ENCODE results near the gene SELENOO. TPM values are rescaled to one million over a fixed set of nuclear protein-coding genes. Genes with fewer than 3 reads are reported as not detected.

Gene SELENOO
- total RNA-seq, 1 experiment from 2014 or later = 27.0 TPM

DNA sequence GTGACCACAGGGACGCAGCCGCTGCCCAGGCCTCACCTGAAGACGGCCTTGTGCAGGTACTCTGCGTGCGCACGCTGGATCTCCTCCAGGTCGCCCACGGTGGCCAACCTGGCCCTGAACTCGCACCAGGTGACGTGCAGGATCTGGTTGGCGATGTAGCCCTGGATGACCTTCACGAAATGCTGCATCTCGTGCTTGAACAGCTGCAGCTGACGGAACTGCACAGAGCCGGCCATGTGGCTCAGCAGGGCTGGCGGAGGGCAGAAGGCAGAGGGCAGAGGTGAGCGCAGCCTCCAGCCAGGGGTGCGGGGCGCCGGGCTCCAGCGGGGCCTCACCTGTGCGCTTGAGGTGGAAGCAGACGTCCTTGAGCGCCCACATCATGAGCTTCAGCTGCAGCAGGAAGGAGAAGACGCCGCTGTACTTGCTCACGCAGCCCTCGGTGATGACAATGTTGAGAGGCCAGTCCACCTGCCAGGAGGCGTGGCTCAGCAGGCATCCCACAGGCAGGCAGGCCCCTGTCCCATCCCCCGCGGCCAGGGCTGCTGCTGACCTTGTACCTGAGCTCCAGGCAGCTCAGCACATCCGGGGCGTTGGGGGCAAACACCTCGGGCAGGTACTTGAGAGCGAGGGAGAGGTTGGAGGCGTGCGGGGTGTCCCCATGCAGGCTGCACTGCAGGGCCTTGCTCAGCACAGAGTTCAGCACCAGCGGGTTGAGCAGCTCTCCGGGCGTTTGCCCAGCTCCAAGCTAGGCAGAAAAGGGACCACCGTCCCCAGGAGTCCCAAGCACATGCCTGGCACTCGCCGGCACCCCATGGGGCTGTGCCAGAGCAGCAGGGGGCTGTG is 17.6 kb downstream of the SELENOO start (continued):
- TF ChIP-seq E2F1 (CRISPR knock-in tag; IDR thresholded peaks at IDR 0.05) (no peak), KAT7 (CRISPR knock-in tag; IDR thresholded peaks at IDR 0.05; ENCODE audit: borderline replicate concordance) (no peak), GABPB1 (CRISPR knock-in tag; IDR thresholded peaks at IDR 0.05) (no peak), NR3C1 (CRISPR knock-in tag; conservative IDR thresholded peaks at IDR 0.05; ENCODE audit: low read depth) (no peak), FOXP4 (CRISPR knock-in tag; IDR thresholded peaks at IDR 0.05) (no peak)

DNA sequence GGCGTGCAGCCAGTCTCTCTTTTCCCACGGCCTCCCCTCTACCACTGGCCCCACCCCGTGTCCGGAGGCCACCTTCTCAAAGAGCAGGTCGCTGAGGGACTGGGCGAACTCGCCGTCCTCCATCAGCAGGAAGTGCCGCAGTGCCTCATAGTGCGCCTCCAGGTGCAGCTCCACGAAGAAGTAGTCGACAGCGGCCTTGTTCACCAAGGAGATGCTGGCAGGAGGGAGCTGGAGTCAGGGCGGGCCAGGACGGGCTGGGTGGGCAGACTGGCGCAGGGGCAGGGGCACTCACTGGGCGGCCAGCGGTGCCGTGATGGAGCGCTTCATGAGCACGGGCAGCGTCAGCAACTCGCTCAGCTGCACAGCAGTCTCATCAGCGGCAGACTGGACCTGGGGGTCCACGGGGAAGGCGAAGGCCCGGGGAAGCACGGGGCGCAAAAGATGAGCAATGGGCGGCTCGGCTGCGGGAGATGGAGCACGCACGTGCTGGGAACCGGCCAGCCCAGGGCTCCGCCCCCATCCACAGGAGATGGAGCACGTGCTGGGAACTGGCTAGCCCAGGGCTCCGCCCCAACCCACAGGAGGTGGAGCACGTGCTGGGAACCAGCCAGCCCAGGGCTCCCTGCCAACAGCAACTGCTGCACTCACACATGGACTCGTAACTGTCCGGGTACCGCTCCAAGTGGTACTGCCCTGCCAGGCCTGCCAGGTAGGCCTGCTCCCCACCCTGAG is 18.4 kb downstream of the SELENOO start:
- POLR2A ChIA-PET = no interaction called here
- CTCF ChIA-PET = interaction anchor here (0.6 to 1.8 kb wide), 5 partner anchors 11 to 147 kb away, joined by 3 to 7 read pairs (median 3); partner anchors contain the start of gene HDAC10
- no peak overlapping the region for H3K4me3 Mint-ChIP-seq
- no peak overlapping the region for H3K27ac Mint-ChIP-seq
- DNase-seq (ENCODE audit: low spot score) (peak; percentile 64), ATAC-seq (peak; percentile 81)
- H3K4me1 Mint-ChIP-seq = peaks cover 5% of the 10 kb centered on the region; the same call in 1 of the 2 replicates
- no peaks in the 10 kb centered on the region for H3K27me3 Mint-ChIP-seq (ENCODE audit: low read depth)
- no peaks in the 10 kb centered on the region for H3K9me3 Mint-ChIP-seq
- peaks cover 38% of the 10 kb centered on the region for H3K36me3 Mint-ChIP-seq
- TF ChIP-seq E2F1 (CRISPR knock-in tag; IDR thresholded peaks at IDR 0.05) (peak; percentile 48; the same call in 1 of the 2 replicates), USF2 (CRISPR knock-in tag; IDR thresholded peaks at IDR 0.05) (peak; percentile 86), MAX (CRISPR knock-in tag; IDR thresholded peaks at IDR 0.05) (peak; percentile 87), SP1 (CRISPR knock-in tag; conservative IDR thresholded peaks at IDR 0.05) (peak; percentile 53; the same call in 1 of the 2 replicates), USF1 (CRISPR knock-in tag; IDR thresholded peaks at IDR 0.05) (peak; percentile 90)
- TF ChIP-seq, protein P1, sequence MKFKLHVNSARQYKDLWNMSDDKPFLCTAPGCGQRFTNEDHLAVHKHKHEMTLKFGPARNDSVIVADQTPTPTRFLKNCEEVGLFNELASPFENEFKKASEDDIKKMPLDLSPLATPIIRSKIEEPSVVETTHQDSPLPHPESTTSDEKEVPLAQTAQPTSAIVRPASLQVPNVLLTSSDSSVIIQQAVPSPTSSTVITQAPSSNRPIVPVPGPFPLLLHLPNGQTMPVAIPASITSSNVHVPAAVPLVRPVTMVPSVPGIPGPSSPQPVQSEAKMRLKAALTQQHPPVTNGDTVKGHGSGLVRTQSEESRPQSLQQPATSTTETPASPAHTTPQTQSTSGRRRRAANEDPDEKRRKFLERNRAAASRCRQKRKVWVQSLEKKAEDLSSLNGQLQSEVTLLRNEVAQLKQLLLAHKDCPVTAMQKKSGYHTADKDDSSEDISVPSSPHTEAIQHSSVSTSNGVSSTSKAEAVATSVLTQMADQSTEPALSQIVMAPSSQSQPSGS (CRISPR knock-in tag; IDR thresholded peaks at IDR 0.05; ENCODE audit: borderline replicate concordance, low read depth) = no peak

All from WTC11 (cell line).